Endothelial cell of umbilical vein (primary cell): Measurements from ENCODE around the gene SLC12A7. TPM values are rescaled to one million over a fixed set of nuclear protein-coding genes. Genes with fewer than 3 reads are reported as not detected.

Source experiments
- BruUV-seq: library from RNA; stranded (reverse); fragments of 400-500 nt; replicated peaks from 2 replicates; lab custom pipeline; 2021; lab: Mats Ljungman, UMichigan
- CTCF ChIA-PET: fragments of 300-600, 350-600 bp; sonication (Branson Sonifier 250); formaldehyde crosslinking; loops from one replicate; lab custom pipeline; 2021; ENCODE audit warnings: antibody characterized with exemption, inconsistent platforms; lab: Charles Lee
- POLR2A ChIA-PET: fragments of 300-600, 350-600 bp; sonication (Branson Sonifier 250); formaldehyde crosslinking; loops from one replicate; lab custom pipeline; 2021; ENCODE audit warnings: antibody characterized with exemption, inconsistent platforms; lab: Charles Lee
- DNase-seq: peaks from one replicate; pipeline ENCODE4 v3.0.0-alpha.2; 2011; ENCODE audit warnings: low read depth, low spot score
- FAIRE-seq: peaks from 2 replicates; lab custom pipeline; 2011; peaks lifted over from hg19 to GRCh38; lab: Jason Lieb, UNC
- H2AFZ ChIP-seq: 2 replicates; pipeline ENCODE4 v1.6.0; 2012; ENCODE audit warnings: low read depth, low read length, control low read depth, inconsistent platforms
- H3K27ac ChIP-seq: 2 replicates; pipeline ENCODE4 v1.5.1; 2011; ENCODE audit warnings: low read depth, mild to moderate bottlenecking, control low read depth, low read length, moderate library complexity; ENCODE audit not compliant: insufficient read depth
- H3K27me3 ChIP-seq, 2 experiments: 2 replicates each; pipeline versions ENCODE4 v1.6.0 to v1.6.1; 2011; ENCODE audit warnings: low read length in 2 of 2, mixed read lengths in 1 of 2; ENCODE audit not compliant: control insufficient read depth in 2 of 2, insufficient read depth in 2 of 2
- H3K36me3 ChIP-seq, 2 experiments: 2 replicates in 1 of 2; 3 replicates in 1 of 2; pipeline ENCODE4 v1.5.1; 2011; ENCODE audit warnings: low read length in 2 of 2, mild to moderate bottlenecking in 1 of 2, moderate library complexity in 1 of 2; ENCODE audit not compliant: control insufficient read depth in 2 of 2, insufficient read depth in 2 of 2; ENCODE audit errors: extremely low read depth in 1 of 2
- H3K4me1 ChIP-seq: 3 replicates; pipeline ENCODE4 v1.5.1; 2011; ENCODE audit warnings: mild to moderate bottlenecking, low read length; ENCODE audit not compliant: control insufficient read depth, insufficient read depth; ENCODE audit errors: extremely low read depth
- H3K4me2 ChIP-seq: 2 replicates; pipeline ENCODE4 v1.6.1; 2011; ENCODE audit warnings: low read length, control low read depth, mixed read lengths; ENCODE audit not compliant: insufficient read depth
- H3K4me3 ChIP-seq, 3 experiments: fragments of 200-600 bp in 1 of 3; sonication (generic), shearing (Covaris generic) in 1 of 3; replicated peaks in 1 of 3; 2 replicates each; pipeline ENCODE4 v1.5.1; 2011 to 2016; ENCODE audit warnings: control low read depth in 3 of 3, low read length in 3 of 3, mild to moderate bottlenecking in 2 of 3, inconsistent platforms in 1 of 3, low read depth in 1 of 3, moderate library complexity in 1 of 3; ENCODE audit not compliant: insufficient read depth in 1 of 3
- H3K79me2 ChIP-seq: 2 replicates; pipeline ENCODE4 v1.6.0; 2012; ENCODE audit warnings: low read length, inconsistent platforms; ENCODE audit not compliant: control insufficient read depth, insufficient read depth
- H3K9ac ChIP-seq: replicated peaks from 2 replicates; pipeline ENCODE3; 2011; ENCODE audit warnings: low read length, control low read depth; ENCODE audit not compliant: insufficient read depth; ENCODE audit errors: extremely low read depth
- H3K9me1 ChIP-seq: replicated peaks from 3 replicates; pipeline ENCODE4 v1.6.0; 2011; ENCODE audit warnings: mild to moderate bottlenecking, low read length; ENCODE audit not compliant: control insufficient read depth, insufficient read depth; ENCODE audit errors: extremely low read depth
- H3K9me3 ChIP-seq: replicated peaks from 2 replicates; pipeline ENCODE4 v1.5.1; 2012; ENCODE audit warnings: low read length, inconsistent platforms; ENCODE audit not compliant: control insufficient read depth, insufficient read depth
- H4K20me1 ChIP-seq: replicated peaks from 2 replicates; pipeline ENCODE3; 2011; ENCODE audit warnings: mild to moderate bottlenecking, low read length; ENCODE audit not compliant: control insufficient read depth, insufficient read depth; ENCODE audit errors: extremely low read depth
- CTCF ChIP-seq, 2 donors: IDR thresholded peaks; 1 replicate in 1 of 2; 2 replicates in 1 of 2; pipeline ENCODE4 v1.5.1; 2011; ENCODE audit warnings: low read length in 2 of 2, mild to moderate bottlenecking in 2 of 2, moderate library complexity in 2 of 2, control low read depth in 1 of 2, inconsistent platforms in 1 of 2, low read depth in 1 of 2; ENCODE audit not compliant: insufficient read depth in 1 of 2; ENCODE audit errors: extremely low read depth in 1 of 2
- EZH2 ChIP-seq: IDR thresholded peaks from 2 replicates; pipeline ENCODE4 v1.6.1; 2012; ENCODE audit warnings: borderline replicate concordance, low read depth, mild to moderate bottlenecking, moderate library complexity, low read length, inconsistent platforms; ENCODE audit not compliant: severe bottlenecking
- FOS ChIP-seq: IDR thresholded peaks from 2 replicates; pipeline ENCODE4 v1.6.1; 2011; ENCODE audit warnings: mild to moderate bottlenecking, low read length, moderate library complexity, borderline replicate concordance; ENCODE audit not compliant: insufficient read depth
- GATA2 ChIP-seq: IDR thresholded peaks from 2 replicates; pipeline ENCODE4 v1.7.0; 2011; ENCODE audit warnings: low read depth, mild to moderate bottlenecking, moderate library complexity, mixed read lengths, low read length; ENCODE audit not compliant: insufficient read length, insufficient read depth
- JUN ChIP-seq: IDR thresholded peaks from 2 replicates; pipeline ENCODE4 v1.6.1; 2011; ENCODE audit warnings: borderline replicate concordance, low read depth; ENCODE audit not compliant: insufficient read length, insufficient read depth
- MAX ChIP-seq: IDR thresholded peaks from 2 replicates; pipeline ENCODE4 v1.6.1; 2011; ENCODE audit not compliant: insufficient read depth, insufficient read length
- MYC ChIP-seq: IDR thresholded peaks from one replicate; pipeline ENCODE4 v1.6.1; 2011; ENCODE audit warnings: mild to moderate bottlenecking, low read depth, low read length
- POLR2A ChIP-seq: IDR thresholded peaks from 2 replicates; pipeline ENCODE4 v1.6.1; 2012; ENCODE audit warnings: low read depth, mild to moderate bottlenecking, control low read depth, low read length
- POLR2AphosphoS5 ChIP-seq: IDR thresholded peaks from 2 replicates; pipeline ENCODE4 v1.6.1; 2012; ENCODE audit warnings: low read depth, mild to moderate bottlenecking, control low read depth, low read length, moderate library complexity; ENCODE audit not compliant: insufficient read depth
- dilution Hi-C: fragments of 300-500 bp; cut with MboI; formaldehyde crosslinking; loops from one replicate; pipeline ENCODE4 v1.15.0; 2019; ENCODE audit warnings: low sequenced_read_pairs; ENCODE audit not compliant: extremely low pct_ligation_motif_present
- intact Hi-C: fragments of 100-400 bp; cut with micrococcal nuclease; formaldehyde crosslinking; loops from one replicate; pipeline ENCODE4 v1.10.0; 2022
- polyA plus RNA-seq, 4 experiments: library from polyadenylated mRNA; depleted of rRNA in 3 of 4; stranded (reverse) in 3 of 4; unstranded in 1 of 4; fragments of >200 nt; gene quantifications; 2 replicates each; pipeline versions ENCODE4 v1.2.1 to v1.2.3, GENCODE V29; 2011 to 2012; ENCODE audit warnings: missing spikeins in 1 of 4
- total RNA-seq: library from RNA; stranded (reverse); gene quantifications from 2 replicates; pipeline ENCODE4 v1.2.3, GENCODE V29; 2021

Gene SLC12A7
- total and polyA plus RNA-seq, 2 donors (not counting 3 experiments of a cell fraction or from before 2014, with no cell fraction given): 16.4 to 38.8 TPM

GRCh38 chr5:1150866-1151265, 39.0 kb upstream of the SLC12A7 start:
- Histone ChIP-seq H3K4me1 (no peaks in the 10 kb centered on the region), H3K27me3 (peaks cover 12 to 15% of the 10 kb centered on the region in 2 experiments), H3K4me2 (no peak overlapping the region), H3K36me3 (no peaks in the 10 kb centered on the region), H3K9me3 (no peaks in the 10 kb centered on the region), H4K20me1 (no peaks in the 10 kb centered on the region), H3K9ac (no peak overlapping the region), H3K79me2 (no peaks in the 10 kb centered on the region), H3K4me3 (no peak overlapping the region), H2AFZ (no peak overlapping the region), H3K9me1 (no peaks in the 10 kb centered on the region), H3K27ac (no peak overlapping the region)
- TF ChIP-seq CTCF (IDR thresholded peaks at IDR 0.05; ENCODE audit: extremely low read depth in 1 of 2, insufficient read depth in 1 of 2, low read depth in 1 of 2, low read length in 2 of 2) (no peak), GATA2 (no peak), EZH2 (no peak), FOS (no peak), MAX (no peak), POLR2A (no peak), JUN (no peak), MYC (no peak), POLR2AphosphoS5 (no peak)
- dilution Hi-C loops (no loop called here), intact Hi-C loops (no loop called here)
- DNase-seq: no peak
- ChIA-PET CTCF (interaction anchor here (0.8 to 2.0 kb wide), 2 partner anchors 10 to 24 kb away, joined by 4 to 5 read pairs; no protein-coding TSS in a partner anchor), POLR2A (no interaction called here)
- BruUV-seq: no TSS peak
- no peak for FAIRE-seq
